IPS-NIHi7 (cell line): Measurements from ENCODE around the gene CXCL8.

Experiments
- DNase-seq: peaks from one replicate; pipeline ENCODE4 v3.0.0; 2012; ENCODE audit warnings: mixed read lengths; ENCODE audit errors: extremely low spot score

Gene CXCL8

DNA sequence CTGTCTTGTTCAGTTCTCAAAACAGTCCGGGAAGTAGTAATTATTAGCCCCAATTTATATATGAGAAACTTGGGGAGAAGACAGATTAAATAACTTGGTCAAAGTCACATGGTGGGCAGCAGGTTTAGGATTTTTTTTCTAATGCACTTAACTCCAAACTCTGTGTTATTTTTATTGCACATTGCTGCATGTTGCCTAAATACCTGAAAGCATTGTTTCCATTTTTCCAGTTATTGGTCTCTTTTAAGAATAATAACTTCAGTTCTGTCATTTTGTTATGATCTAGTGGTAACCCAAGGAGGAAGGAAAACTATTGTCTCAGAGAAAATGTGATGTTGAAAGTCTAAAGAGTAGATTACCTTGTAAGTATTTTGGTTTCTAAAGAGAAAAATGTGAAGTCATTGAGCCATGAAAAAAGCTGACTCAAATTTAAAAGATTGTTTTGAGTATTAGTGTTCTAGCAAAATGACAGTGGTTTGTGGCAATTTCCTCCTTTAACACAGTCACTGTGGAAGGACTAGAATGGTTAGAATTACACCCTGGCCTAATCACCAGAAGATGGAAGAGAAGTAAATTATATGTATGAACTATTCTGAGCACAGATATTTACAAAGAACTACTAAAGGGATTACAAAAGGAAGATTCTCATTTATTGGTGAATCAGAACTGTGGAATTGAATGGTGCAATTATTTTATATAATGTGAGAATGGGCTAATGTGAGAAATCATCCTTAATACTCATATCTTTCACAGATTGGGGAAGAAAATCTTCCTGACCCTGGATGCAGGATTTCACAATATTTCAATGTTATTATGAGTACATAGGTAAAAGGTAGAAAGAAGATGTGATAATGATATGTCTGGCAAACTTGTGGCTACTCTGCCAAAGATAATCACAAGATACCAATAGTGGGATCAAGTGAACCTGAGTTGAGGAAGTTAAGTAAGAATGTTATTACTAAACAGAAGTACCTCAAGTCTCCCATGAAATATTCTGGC lies 21.7 kb upstream of the CXCL8 start:
- no peak for DNase-seq

- no peak for DNase-seq
These were observed 18.9 kb upstream of the CXCL8 start for GRCh38 chr4:73721435-73721834.

- no peak for DNase-seq
These were observed 18.5 kb upstream of the CXCL8 start for GRCh38 chr4:73721909-73722308.

GRCh38 chr4:73723023-73723422 lies 17.3 kb upstream of the CXCL8 start:
- DNase-seq, result no peak

- DNase-seq, result no peak
These were observed 16.4 kb upstream of the CXCL8 start for GRCh38 chr4:73723928-73724327.

- DNase-seq, result no peak
These were observed 14.9 kb upstream of the CXCL8 start for GRCh38 chr4:73725510-73725909.

- DNase-seq, result peak; percentile 43
These were observed 14.4 kb upstream of the CXCL8 start for GRCh38 chr4:73725985-73726384.

GRCh38 chr4:73727685-73728084 lies 12.7 kb upstream of the CXCL8 start:
- no peak for DNase-seq

- no peak for DNase-seq
These were observed 12.2 kb upstream of the CXCL8 start for GRCh38 chr4:73728091-73728741.

- DNase-seq, result peak; percentile 75
These were observed 10.7 kb upstream of the CXCL8 start for GRCh38 chr4:73729534-73730165.

GRCh38 chr4:73730292-73730691 lies 10.1 kb upstream of the CXCL8 start:
- DNase-seq, result no peak

- no peak for DNase-seq
These were observed 9.5 kb upstream of the CXCL8 start for GRCh38 chr4:73730867-73731266.

- no peak for DNase-seq
These were observed 8.3 kb upstream of the CXCL8 start for GRCh38 chr4:73731968-73732610.

- no peak for DNase-seq
These were observed 7.5 kb upstream of the CXCL8 start for GRCh38 chr4:73732759-73733431.

DNA sequence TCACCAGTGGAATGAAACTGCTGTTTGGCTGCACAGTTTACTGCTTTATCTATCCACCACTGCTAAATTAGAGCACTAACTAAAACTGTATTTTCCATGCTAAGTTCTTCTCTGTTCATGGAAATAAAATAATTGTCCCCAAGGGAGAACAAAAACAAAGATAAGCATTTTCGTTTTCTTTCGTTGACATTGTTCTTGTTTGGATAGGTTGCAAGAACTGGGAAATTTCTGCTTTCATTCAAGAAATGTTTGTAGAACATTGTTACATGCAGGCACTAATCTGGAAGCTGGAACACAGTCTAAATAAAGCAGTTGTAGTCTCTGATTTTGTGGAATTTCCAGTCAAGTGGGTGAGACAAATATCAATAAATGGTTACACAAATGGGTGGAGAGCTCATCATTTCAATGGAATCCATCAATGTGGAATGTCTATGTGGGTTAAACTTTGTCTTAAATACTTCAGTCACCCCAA lies 5.8 kb upstream of the CXCL8 start:
- DNase-seq, result no peak

DNA sequence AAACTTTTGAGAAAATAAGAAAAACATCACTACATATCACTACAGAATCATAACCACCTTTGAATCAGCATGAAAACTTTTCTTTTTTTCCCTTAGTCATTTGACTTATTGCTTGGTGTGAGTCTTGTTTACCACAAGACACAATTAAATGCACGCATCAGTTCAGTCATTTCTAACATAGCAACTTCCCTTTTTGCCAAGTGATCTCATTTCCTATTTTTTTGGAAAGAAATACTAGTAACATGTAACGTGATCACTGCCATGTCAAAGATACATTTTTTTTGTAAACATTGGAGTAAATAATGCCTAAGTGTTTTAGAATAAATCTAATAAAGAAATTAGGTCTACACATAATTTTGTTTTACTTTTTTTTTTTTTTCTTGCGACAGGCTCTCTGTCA lies 5.1 kb upstream of the CXCL8 start:
- no peak for DNase-seq

DNA sequence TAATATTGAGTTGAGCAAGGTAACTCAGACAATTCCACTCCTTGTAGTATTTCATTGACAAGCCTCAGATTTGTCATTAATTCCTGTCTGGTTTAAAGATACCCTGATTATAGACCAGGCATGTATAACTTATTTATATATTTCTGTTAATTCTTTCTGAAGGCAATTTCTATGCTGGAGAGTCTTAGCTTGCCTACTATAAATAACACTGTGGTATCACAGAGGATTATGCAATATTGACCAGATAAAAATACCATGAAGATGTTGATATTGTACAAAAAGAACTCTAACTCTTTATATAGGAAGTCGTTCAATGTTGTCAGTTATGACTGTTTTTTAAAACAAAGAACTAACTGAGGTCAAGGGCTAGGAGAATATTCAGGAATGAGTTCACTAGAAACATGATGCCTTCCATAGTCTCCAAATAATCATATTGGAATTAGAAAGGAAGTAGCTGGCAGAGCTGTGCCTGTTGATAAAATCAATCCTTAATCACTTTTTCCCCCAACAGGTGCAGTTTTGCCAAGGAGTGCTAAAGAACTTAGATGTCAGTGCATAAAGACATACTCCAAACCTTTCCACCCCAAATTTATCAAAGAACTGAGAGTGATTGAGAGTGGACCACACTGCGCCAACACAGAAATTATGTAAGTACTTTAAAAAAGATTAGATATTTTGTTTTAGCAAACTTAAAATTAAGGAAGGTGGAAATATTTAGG lies 821 bp downstream of the CXCL8 start:
- DNase-seq, result no peak

GRCh38 chr4:73741750-73742489 lies 1.6 kb downstream of the CXCL8 start:
- no peak for DNase-seq

DNA sequence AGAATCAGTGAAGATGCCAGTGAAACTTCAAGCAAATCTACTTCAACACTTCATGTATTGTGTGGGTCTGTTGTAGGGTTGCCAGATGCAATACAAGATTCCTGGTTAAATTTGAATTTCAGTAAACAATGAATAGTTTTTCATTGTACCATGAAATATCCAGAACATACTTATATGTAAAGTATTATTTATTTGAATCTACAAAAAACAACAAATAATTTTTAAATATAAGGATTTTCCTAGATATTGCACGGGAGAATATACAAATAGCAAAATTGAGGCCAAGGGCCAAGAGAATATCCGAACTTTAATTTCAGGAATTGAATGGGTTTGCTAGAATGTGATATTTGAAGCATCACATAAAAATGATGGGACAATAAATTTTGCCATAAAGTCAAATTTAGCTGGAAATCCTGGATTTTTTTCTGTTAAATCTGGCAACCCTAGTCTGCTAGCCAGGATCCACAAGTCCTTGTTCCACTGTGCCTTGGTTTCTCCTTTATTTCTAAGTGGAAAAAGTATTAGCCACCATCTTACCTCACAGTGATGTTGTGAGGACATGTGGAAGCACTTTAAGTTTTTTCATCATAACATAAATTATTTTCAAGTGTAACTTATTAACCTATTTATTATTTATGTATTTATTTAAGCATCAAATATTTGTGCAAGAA lies 2.3 kb downstream of the CXCL8 start:
- no peak for DNase-seq
